SHP77 (cell line): Measurements from ENCODE around the gene JDP2.

Experiments used
- DNase-seq, 2 experiments: peaks; one replicate each; lab custom pipeline; 2025; lab: John Stamatoyannopoulos, UW

JDP2 gene

DNA sequence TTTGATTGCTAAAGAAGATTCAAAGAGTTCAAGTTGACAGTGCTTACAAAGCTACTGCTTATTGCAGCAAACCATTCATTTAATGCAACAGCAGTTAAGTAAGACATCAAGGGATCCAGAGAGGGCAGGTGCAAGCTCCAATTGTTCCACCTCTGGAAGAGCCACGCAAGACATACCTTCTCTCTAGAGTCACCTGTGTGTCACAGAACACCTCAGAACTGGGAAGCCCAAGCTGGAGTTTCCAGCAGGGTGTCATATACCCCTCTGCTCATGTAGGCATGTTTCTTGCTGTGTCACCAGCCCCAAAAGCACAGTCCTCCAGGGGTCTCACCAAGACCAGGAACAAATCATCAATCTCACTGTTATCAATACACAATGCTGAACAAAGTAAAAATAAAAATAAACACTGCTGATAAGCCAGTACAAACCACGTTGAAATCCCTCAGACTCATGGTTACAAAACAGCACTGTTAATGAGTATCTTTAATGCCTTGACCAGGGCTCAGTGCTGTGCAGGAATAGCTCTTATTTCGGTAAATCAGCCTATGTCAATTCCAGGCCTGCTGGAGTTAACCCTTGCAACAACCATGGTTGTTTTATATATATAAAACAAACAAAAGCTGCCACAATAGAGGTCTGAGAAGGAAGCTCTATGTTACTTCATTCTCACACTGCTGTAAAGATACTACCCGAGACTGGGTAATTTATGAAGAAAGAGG lies 57.0 kb downstream of the JDP2 start:
- DNase-seq = no peak

- no peak for DNase-seq
Measured at GRCh38 chr14:75486318-75486717, 58.5 kb downstream of the JDP2 start.

- no peak for DNase-seq
Measured at GRCh38 chr14:75487155-75487671, 59.4 kb downstream of the JDP2 start.

DNA sequence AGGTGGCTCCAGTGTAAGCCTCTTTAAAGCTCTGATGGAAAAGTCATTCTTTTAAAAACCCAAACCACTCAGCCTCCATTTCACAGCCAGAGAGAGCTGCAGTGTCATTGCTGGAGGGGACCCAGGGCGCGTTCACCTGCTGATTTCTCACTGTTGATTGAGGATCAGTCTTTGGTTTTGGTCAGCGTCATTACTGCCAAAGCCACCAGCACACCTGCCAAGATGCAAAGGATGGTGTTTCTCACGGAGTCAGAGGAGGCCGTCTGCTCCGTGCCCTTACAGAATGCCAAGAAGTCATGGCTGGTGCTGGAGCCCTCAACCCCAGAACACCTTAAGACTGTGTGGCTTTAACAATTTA lies 61.6 kb downstream of the JDP2 start:
- no peak for DNase-seq

- no peak for DNase-seq
Measured at GRCh38 chr14:75491376-75491978, 63.7 kb downstream of the JDP2 start.

GRCh38 chr14:75492832-75493591 lies 65.2 kb downstream of the JDP2 start:
- DNase-seq = no peak

GRCh38 chr14:75493592-75494087 lies 65.8 kb downstream of the JDP2 start:
- no peak for DNase-seq

DNA sequence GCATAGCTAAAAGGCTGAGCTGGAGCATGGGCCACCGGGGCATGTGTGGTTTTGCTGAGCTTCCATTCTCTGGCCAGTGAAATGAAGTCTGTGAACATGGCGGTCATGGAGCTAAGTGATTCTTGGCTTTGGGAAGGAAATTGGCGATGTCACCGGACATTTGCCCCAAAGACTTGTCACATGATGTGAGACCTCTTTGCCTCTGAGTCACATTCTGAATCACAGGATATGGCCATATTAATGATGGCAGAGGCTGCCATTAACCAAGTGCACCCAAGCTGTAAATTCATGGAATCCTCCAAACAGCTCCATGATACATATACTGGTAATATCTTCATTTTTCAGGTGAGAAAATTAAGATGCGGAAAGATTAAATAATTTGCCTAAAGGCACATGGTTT lies 67.1 kb downstream of the JDP2 start:
- DNase-seq = no peak

DNA sequence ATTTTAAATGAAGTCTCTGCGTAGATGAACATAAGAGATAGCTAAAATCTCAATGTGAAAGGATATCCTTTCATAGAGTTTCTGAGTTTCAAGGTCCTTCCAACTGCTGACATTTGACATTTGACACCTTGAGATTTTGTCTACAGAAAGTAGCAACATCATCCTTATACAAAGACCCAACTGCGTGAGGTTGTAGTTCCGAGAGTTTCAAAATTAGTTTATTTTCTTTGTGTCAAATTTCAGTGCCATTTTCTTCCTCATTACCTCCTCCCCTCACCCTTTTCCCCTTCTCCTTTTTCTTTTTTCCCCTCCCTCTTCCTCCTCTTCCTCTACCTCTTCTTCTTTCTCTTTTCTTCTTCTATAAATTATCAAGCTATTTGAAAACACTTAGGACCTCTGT lies 67.6 kb downstream of the JDP2 start:
- no peak for DNase-seq

DNA sequence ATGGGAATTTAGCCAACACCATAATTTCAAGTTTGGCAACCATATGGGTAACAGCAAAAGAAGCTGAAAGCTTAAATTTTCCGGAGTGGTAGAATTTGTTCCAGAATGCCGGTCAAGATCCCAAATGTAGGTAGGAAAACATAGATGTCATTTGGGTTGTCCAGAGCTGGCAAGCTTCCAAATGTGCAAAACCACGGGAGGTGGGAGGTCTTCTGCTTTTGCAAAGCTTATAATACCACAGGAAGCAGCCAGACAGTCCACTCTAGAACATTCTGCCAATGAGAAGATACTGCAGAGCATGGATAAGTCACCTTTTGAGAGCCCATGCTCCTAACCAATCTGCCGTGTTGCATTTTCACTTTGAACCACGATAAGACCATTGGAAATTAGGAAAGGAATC lies 68.1 kb downstream of the JDP2 start:
- no peak for DNase-seq

GRCh38 chr14:75496755-75497154 lies 68.9 kb downstream of the JDP2 start:
- no peak for DNase-seq

DNA sequence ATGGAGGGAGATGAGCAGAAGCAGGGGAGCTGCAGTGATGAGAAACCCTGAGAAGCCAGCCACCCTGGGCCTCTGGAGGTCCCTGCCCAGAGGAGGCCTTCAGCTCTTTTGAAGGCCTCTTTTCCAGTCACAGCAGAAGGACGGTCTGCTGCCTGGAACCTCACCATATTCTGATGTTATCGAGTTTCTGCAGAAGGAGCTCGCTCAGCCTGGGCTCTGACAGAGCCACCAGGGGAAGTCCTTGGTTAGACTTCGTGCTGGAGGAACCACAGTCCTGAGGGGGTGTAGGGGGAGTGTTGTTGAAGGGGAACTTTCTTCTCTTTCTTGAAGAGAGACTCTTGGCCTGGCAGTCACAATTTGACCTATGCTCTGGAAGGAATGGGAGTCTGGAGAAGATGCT lies 69.4 kb downstream of the JDP2 start:
- DNase-seq = no peak

DNA sequence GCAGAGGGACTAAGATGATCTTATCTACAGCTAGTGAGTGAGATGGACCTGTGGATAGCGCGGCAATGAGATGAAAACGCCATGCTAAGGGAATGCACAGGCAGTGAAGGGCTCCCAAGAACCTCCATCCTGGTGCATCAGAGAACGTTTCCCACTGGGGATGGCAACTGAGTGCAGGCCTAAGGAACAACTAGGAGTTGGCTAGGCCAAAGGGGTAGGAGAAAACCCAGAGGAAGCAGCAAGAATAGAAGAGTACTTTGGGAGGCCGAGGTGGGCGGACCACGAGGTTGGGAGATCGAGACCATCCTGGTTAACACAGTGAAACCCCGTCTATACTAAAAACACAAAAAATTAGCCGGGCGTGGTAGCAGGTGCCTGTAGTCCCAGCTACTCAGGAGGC lies 69.9 kb downstream of the JDP2 start:
- no peak for DNase-seq

DNA sequence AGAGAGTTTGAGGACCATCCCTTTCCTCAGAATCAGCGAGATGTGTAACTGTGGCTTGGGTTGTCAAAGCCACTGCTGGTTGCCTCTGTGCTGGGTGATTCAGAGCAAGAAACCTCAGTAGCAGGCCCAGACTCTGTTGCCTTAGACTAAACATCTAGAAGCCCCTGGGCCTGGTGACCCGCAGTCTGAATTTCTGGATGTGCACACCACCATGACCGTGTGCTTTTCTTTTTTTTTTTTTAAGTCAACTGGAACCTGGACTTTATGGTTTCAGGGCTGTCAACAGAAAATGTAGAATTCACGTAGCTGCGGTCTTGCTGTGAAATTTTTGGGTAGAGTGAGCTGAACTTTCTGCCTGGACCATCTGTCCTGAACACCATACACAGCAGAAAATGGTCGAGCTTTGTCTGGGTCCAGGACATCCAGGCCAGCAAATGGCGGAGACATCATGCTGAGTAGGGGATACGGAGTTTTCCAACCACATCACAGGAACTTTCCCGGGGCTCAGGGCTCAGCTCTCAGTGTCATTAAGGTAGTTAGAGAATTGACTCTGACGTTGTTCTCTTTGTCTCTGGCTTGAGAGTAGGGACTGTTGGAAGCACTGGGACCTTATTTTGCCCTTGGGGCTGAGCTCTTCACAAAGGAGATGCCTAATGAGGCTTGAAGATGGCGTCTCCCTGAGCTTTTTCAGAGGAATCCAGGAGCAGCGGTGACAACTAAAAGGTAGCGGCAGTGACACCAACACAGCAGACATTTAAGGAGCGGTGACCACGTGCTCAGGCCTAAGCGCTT lies 71.5 kb downstream of the JDP2 start:
- DNase-seq = no peak

DNA sequence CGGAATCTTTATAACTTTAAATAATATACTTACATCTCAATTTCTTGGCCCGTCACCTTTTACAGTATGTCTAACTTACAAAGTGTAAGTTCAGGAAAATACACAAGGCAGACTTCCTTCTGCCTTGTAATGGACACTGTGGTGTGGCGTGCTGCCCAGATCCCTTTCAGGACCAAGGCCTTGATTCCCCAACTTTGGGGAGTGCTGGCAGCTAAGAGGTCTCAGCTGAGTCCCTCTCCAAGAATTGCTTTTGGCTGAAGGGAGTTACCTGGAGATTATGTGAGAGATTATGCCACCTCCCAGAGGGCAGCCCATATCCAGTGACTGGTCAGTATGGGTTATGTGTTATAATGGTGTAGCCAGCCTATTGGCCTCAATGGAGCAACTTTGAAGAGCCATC lies 73.3 kb downstream of the JDP2 start:
- no peak for DNase-seq

DNA sequence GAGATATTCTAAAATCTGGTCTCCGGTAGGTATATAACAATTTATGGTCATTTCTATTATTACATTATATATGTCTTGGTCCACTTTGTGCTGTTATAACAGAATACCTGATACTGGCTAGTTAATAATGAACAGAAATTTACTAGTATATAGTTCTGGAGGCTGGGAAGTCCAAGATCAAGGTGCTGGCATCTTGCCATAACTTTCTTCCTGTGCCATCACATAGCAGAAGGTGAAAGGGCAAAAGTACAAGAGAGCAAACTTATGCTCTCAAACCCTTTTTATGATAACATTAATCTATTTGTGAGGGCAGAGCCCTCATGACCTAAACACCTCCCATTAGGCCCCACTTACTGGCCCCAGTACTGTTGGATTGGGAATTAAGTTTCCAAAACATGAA lies 76.6 kb downstream of the JDP2 start:
- no peak for DNase-seq

DNA sequence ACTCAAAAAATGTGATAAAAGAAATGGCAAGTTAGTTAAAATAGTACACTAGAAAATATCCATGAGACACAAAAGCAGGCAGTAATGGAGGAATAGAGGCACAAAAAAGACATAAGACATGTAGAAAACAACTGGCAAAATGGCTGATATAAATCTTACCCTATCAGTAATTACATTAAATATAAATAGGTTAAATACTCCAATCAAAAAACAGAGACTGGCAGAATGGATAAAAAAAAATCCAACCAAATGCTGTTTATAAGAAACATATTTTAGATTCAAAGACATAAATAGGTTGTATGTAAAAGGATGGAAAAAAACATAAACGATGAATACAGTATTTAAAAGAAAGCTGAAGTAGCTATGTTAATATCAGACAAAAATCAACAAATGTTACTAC lies 79.1 kb downstream of the JDP2 start:
- no peak for DNase-seq

GRCh38 chr14:75510547-75510946 lies 82.7 kb downstream of the JDP2 start:
- DNase-seq = no peak

DNA sequence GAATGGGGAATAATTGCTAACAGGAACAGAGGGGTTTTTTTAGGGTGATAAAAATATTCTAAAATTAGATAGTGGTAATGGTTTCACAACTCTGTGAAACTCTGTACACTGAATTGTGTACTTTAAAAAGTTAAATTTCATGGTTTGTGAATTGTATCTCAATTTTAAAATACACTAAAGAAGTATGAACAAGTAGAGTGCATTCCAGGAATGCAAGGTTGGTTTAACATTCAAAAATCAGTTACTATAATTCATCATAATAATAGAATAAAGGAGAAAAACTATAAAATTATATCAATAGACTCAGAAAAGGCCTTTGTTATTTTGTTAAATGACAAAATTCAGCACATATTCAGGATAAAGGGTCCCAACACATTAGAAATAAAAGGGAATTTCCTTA lies 83.4 kb downstream of the JDP2 start:
- no peak for DNase-seq

DNA sequence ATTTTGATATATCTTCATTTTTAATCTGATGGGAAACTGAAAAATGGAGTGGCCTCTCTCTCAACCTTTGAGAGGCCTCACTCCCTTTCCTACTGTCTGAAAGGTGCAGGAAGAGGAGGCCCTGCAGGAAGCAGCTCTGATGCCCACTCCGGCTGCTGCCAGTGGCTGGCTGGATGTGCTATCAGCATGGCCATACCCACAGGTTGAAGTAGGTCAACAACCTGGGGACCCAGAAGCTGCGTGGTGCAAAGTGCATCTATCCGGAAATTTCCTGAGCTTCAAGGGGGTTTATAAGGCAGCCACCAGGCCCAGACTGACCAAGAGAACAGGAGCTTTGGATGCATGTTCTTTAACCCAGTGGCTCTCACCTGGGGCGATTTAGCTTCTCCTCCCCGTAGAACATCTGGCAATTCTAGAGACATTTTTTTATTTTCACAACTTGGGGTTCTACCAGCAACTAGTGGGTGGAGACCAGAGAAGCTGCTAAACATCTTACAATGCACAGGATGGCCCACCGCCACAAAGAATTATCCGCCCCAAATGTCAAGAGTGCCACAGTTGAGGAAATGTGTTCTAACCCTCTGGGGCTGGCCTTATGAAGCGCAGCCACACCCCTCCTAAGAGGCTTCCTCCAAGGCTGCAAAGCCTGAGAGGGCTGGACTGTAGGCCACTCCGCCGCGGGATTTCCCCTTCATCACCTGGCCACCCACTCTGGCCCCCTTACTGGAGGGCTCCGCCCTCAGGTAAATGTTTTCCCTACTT lies 86.3 kb downstream of the JDP2 start:
- no peak for DNase-seq
